ENCODE measurements around the gene CAPN13.

The CAPN13 gene

GRCh38 chr2:30763151-30763660 is 44.0 kb downstream of the CAPN13 start:
- DNase-seq: no peak

DNA sequence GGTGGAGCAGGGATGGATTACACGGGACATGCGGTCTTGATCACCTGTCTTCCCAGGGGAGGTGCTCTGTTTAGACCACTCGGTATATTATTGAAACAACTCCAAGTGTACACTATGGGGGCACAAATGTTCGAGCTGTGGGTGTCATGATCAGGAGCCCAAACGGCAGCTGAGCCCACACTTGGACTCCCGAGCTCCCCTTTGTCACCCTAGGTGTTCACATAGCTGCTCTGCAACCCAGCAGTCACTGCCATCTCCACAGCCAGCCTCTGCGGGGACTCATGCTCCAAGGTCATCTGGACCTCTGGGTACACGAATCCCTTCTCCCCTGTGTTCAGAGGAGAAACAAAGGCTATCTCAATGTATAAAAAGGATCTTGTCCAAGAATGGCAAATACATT is 46.0 kb downstream of the CAPN13 start:
- no peak for DNase-seq

DNA sequence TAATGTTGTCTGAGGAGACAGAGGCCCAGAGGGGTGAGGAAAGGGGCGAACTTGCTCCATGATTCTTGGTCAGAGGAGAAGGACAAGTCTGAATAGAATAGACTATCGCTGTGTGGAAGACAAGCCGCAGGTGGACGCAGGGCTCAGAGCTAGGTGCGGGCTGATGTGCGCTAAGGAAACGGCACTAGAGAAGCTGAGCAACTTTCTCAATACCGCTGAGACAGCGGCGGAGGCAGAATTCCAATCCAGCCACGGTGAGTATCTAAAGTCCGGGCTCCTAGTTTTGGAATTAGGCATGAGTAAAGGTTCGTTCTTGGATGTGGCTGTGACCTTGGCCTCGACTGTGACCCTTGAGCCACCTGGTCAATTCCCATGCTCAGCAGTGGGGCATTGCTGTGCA is 47.8 kb downstream of the CAPN13 start:
- no peak for DNase-seq

- no peak for DNase-seq
Measured at GRCh38 chr2:30758191-30758651, 49.0 kb downstream of the CAPN13 start.

GRCh38 chr2:30757749-30758148 is 49.5 kb downstream of the CAPN13 start:
- DNase-seq: no peak

GRCh38 chr2:30756971-30757370 is 50.3 kb downstream of the CAPN13 start:
- DNase-seq: no peak

DNA sequence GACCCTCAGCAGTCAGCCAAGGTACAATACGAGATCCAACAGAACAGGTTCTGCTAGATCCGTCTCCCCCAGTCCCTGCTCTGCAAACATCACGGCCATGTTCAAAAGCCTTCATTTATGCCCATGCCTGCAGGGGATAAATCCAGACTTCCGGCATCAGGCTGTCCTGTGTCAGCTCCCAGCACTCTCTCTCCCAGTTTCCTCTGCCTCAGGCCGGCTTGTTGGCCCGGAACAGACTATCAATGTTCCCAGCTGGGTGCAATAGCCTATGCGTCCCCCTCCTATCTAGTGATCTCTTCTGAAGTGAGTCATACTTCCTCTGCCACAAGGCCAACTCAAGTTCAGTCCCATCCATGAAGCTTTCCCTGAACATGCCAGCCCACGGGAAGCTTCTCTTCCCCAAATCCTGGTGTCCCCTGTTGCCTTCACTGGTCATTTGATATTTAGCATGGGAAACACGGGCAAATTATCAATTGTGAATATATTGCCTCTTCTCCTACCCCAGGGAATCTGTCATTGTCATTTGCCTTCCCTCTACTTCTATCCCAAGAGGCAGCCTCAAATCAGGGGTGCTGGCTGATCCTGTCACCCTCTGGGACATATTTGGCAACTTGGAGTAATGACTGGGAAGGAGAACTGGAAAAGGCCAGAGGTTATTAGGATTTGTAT is 51.1 kb downstream of the CAPN13 start:
- DNase-seq: peak; percentile 44

DNA sequence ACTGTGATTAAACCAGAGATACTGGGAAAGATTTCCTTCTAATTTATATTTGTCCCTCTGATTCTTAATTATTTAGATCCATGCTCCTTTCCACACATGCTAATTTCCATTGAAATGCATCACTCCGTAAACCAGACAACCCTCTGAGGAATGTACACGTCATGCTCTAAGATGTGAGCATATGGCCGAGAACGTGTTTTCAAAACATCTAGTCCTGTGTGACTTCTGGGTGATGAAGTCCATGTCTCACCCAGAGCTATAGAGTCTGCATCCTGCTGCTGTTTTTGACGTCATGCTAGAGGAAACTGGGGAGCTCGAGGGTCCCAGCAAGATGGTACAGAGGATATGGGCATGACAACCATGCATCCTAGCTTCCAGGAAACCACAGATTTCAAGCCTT is 53.6 kb downstream of the CAPN13 start:
- no peak for DNase-seq

DNA sequence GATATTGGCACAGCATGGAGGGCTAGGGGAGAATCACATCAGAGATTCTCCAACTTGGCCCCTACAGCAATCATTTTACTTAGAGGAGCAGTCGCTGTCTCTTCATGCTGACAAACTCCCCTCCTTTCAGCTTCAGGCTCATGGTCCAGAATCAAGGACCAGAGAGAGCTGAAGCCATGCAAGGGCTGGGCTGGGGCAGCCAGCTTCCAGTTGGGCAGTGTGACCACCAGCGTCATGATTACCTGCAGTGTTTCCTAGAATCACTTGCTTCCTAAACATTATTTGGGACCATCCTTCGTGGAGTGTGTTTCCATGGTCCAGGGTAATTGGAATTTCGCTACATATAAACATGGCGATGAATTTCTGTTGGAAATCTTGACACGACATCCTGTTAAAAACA is 54.4 kb downstream of the CAPN13 start:
- DNase-seq: no peak

DNA sequence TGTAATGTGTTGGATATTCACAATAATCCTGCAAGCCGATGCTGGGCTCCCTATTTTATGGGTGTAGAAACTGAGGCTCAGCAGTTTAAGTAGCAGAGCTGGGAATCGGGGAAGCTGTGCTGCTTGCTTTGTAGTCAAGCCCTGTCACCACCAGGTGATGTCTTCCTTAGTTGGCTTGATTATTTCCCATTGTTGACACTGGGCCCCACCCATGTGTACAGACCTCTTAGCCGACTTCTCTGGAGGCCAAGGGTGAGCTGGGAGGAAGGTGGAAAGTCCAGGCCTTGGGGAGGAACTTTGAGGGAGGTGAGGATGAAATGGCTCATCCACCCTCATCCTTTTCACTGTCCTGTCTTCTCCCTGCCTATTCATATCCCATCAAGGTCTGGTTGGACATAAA is 60.0 kb downstream of the CAPN13 start:
- no peak for DNase-seq

DNA sequence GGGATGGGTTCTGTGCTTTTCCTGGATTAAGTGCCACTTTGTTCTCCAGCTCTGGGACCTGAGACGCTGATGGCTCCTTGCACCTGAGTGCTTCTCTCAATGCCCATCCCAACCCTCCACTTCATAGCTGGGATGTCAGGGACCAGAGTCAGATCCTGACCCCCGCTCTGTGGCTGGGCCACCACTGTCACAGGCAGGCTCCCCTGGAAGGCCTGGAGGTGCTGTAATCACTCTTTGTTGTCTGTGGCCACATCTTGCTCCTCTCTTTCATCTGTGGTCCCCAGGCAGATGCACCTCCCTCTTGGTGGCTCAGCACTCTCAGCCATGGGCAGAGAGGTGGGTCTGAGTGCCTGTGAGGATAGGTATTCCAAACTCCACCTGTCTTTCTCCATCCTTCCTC is 62.4 kb downstream of the CAPN13 start:
- DNase-seq: no peak

GRCh38 chr2:30741576-30741975 is 65.7 kb downstream of the CAPN13 start:
- DNase-seq: no peak

- no peak for DNase-seq
Measured at GRCh38 chr2:30738141-30738911, 68.9 kb downstream of the CAPN13 start.

GRCh38 chr2:30737326-30737610 is 70.0 kb downstream of the CAPN13 start:
- no peak for DNase-seq

DNA sequence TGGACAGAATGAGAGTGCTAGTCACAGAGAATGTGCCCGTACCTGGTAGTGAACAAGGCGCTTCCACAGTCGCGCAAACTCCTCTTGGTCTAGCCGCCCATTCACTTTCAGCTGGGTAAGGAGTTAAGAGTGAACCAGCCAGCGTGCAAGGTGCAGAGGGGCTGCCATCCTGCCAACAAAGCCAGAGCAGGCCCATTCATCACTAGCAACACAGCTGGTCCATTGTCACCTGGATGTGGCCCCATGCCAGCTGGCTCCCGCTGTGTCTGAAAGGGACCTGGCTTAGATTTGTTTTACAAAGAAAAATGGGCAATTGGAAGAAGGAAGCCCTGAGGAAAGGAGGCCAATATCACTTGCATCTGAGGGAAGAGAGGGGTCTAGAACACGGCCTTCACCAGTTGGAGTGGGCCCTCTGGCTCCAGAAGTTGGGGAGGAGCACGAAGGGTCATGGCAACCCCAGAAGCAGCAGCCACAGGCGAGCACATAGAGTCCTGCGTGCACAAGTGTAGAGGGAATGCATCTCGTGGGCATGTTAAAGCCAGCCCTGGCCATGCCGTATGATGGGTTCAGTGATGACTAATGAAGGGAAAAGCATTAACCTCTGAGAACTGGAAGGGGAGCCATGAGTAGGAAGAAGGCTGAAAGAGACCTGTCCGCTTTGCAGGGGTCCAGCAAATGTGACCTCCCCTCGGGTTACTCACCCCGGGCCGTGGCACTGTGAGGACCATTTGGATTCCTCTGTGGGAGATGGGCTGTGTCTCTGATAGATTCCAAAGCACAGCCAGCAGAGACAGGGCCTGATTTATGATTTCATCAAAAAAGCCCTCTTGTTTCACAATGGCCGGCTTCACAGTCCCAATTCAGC is 70.6 kb downstream of the CAPN13 start:
- DNase-seq: no peak

GRCh38 chr2:30733876-30734520 is 73.2 kb downstream of the CAPN13 start:
- no peak for DNase-seq

DNA sequence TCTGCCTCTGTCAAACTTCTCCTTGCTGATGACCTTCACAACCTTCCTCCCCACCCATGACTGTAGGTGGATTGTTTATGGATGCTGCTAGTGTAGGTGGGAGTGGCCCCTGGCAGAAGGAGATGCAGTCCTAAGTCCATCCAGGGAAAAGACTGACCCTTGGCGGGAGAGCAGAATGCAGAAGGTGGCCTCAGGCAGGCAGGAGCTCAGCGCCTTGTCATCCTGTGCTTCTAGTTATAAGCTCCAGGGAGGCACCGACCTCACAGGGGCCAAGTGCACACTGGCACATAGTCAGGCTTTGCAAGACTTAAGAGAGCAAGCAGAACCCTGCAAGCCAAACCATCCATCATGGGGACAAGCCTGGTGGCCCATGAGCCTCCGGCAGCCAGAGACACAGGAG is 74.4 kb downstream of the CAPN13 start:
- no peak for DNase-seq

GRCh38 chr2:30732376-30732775 is 74.9 kb downstream of the CAPN13 start:
- DNase-seq: no peak

- no peak for DNase-seq
Measured at GRCh38 chr2:30731706-30732105, 75.5 kb downstream of the CAPN13 start.

- DNase-seq: no peak
Measured at GRCh38 chr2:30730736-30731647, 76.3 kb downstream of the CAPN13 start.

DNA sequence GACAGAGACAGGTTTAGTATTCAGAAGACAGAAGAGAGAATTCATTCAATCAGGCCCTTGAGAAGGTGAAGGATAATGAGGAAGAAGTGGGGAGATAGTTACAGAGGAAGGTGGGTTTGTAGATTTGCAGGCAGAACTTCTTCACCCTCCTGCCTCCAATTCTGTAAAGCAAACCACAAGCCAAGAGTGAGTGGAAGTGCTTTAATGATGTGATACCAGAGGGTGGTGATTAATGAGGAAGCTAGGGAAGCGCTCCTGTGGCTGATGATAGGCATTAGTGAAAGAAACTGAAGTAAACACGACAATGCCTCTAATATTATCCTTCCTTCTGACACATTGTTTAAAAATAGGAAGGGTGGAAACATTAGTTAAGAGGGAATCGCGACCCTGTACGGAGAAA is 78.2 kb downstream of the CAPN13 start:
- no peak for DNase-seq

Measured in OCI-M1 (cell line).